HFFc6 (cell line): ENCODE results near the gene SELENOS. TPM values are rescaled to one million over a fixed set of nuclear protein-coding genes. Genes with fewer than 3 reads are reported as not detected.

ENCODE experiments used
- DNase-seq: peaks from one replicate; pipeline ENCODE4 v3.0.0-alpha.2; 2018
- H3K27ac Mint-ChIP-seq: 2 replicates; pipeline ENCODE4 v1.8.0; 2020; ENCODE audit warnings: mild to moderate bottlenecking, mixed read lengths
- H3K27me3 Mint-ChIP-seq: 2 replicates; pipeline ENCODE4 v1.8.0; 2021; ENCODE audit warnings: mild to moderate bottlenecking, moderate library complexity, mixed read lengths; ENCODE audit not compliant: insufficient read depth
- H3K36me3 Mint-ChIP-seq: 2 replicates; pipeline ENCODE4 v1.8.0; 2021; ENCODE audit warnings: low read depth, mixed read lengths
- H3K4me1 Mint-ChIP-seq: 2 replicates; pipeline ENCODE4 v1.8.0; 2020; ENCODE audit warnings: low read depth, mixed read lengths
- H3K4me3 Mint-ChIP-seq: 2 replicates; pipeline ENCODE4 v1.8.0; 2020; ENCODE audit warnings: mild to moderate bottlenecking, moderate library complexity, mixed read lengths
- H3K9me3 Mint-ChIP-seq: 2 replicates; pipeline ENCODE4 v1.8.0; 2020; ENCODE audit warnings: mild to moderate bottlenecking, mixed read lengths
- CTCF ChIP-seq: fragments of 200-600 bp; sonication (generic); IDR thresholded peaks from 2 replicates; pipeline ENCODE4 v1.5.0; 2021; ENCODE audit warnings: antibody characterized with exemption, mild to moderate bottlenecking
- total RNA-seq, 6 experiments: library from RNA; stranded (reverse); fragmentation: NEBNext Ultra II Directional; extraction: Animal tissue kit (Norgen Biotek cat#: 25700); gene quantifications; 2 replicates in 1 of 6; 3 replicates in 5 of 6; pipeline ENCODE4 v1.2.3, GENCODE V29; 2021

SELENOS gene
- total RNA-seq, 6 experiments from 2014 or later = 73.1 to 83.1 (median 80.0) TPM

- no peaks in the 10 kb centered on the region for H3K9me3 Mint-ChIP-seq
- H3K27ac Mint-ChIP-seq = no peak overlapping the region
- H3K4me1 Mint-ChIP-seq = peaks cover 7% of the 10 kb centered on the region
- no peak for TF ChIP-seq CTCF
- peaks cover 63% of the 10 kb centered on the region for H3K36me3 Mint-ChIP-seq
- no peak for DNase-seq
- no peak overlapping the region for H3K4me3 Mint-ChIP-seq
- peaks cover 1% of the 10 kb centered on the region for H3K27me3 Mint-ChIP-seq
These were observed 44.6 kb downstream of the SELENOS start for GRCh38 chr15:101232677-101233076.

- no peaks in the 10 kb centered on the region; the same call in 1 of the 2 replicates for H3K27me3 Mint-ChIP-seq
- peaks cover 30% of the 10 kb centered on the region for H3K4me1 Mint-ChIP-seq
- H3K27ac Mint-ChIP-seq = peak overlapping the region; percentile 45; the same call in 1 of the 2 replicates
- peaks cover 58% of the 10 kb centered on the region for H3K36me3 Mint-ChIP-seq
- H3K4me3 Mint-ChIP-seq = no peak overlapping the region
- DNase-seq = no peak
- TF ChIP-seq CTCF = no peak
- no peaks in the 10 kb centered on the region for H3K9me3 Mint-ChIP-seq
These were observed 49.0 kb downstream of the SELENOS start for GRCh38 chr15:101228313-101228712.

GRCh38 chr15:101225658-101226057 is 51.6 kb downstream of the SELENOS start:
- Mint-ChIP-seq H3K27ac (no peak overlapping the region; the same call in 1 of the 2 replicates), H3K36me3 (peaks cover 42% of the 10 kb centered on the region), H3K27me3 (no peaks in the 10 kb centered on the region; the same call in 1 of the 2 replicates), H3K9me3 (no peaks in the 10 kb centered on the region), H3K4me3 (no peak overlapping the region), H3K4me1 (peaks cover 48% of the 10 kb centered on the region)
- no peak for TF ChIP-seq CTCF
- DNase-seq = no peak

Other genes starting within 250 kb of the SELENOS start
- gene CHSY1, start 25.4 kb downstream of the SELENOS start, total RNA-seq = 10 to 100 TPM; 29.2 to 44.2 (median 40.0) TPM
- 10 to 100 TPM; 54.9 to 78.8 (median 64.5) TPM for gene SNRPA1, start 17.8 kb upstream of the SELENOS start, total RNA-seq
- not detected for gene PCSK6, start 212.2 kb upstream of the SELENOS start, total RNA-seq